NCI-H460 (cell line): ENCODE data around the gene GRXCR1. TPM values are rescaled to one million over a fixed set of nuclear protein-coding genes. Genes with fewer than 3 reads are reported as not detected.

ENCODE experiments used
- DNase-seq: peaks from one replicate; pipeline ENCODE4 v3.0.0-alpha.2; 2016; ENCODE audit warnings: low read depth; ENCODE audit errors: extremely low read depth
- polyA plus RNA-seq: library from polyadenylated mRNA; depleted of rRNA; stranded (reverse); fragments of >200 nt; gene quantifications from 2 replicates; pipeline ENCODE4 v1.2.3, GENCODE V29; 2014; cell fraction: nucleus; rRNA removed
- total RNA-seq: library from RNA; depleted of rRNA; stranded (reverse); fragments of >200 nt; shearing (Covaris generic); gene quantifications from 2 replicates; pipeline ENCODE4 v1.2.3, GENCODE V29; 2014; rRNA removed

GRXCR1 gene
- total RNA-seq, result not detected in 2 replicates
- polyA plus RNA-seq, result not detected in 2 replicates

GRCh38 chr4:42892413-42892812 is at the start of gene GRXCR1:
GRXCR1 (plus strand) TSS chr4:42892713; CDS start chr4:42893267, 554 bp downstream.
- DNase-seq, result no peak

DNA sequence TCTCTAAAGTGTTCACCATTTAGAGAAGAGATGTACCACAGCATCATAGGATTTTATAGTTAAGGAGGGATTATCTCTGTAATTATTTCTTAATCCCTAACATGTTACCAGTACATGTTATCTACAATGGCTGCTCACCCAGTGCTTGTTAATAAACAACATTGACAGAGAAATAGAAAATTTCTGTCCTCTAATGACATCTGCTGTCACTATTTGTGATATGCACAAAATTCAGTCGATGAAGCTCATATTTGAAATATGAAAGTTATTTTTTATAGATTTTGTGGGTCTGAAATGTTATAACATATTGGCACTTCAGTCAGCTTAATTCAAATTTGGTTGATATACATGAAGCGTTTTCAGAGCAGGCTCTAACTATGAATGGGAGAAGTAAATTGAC is 48.8 kb upstream of the GRXCR1 start:
- DNase-seq, result no peak

DNA sequence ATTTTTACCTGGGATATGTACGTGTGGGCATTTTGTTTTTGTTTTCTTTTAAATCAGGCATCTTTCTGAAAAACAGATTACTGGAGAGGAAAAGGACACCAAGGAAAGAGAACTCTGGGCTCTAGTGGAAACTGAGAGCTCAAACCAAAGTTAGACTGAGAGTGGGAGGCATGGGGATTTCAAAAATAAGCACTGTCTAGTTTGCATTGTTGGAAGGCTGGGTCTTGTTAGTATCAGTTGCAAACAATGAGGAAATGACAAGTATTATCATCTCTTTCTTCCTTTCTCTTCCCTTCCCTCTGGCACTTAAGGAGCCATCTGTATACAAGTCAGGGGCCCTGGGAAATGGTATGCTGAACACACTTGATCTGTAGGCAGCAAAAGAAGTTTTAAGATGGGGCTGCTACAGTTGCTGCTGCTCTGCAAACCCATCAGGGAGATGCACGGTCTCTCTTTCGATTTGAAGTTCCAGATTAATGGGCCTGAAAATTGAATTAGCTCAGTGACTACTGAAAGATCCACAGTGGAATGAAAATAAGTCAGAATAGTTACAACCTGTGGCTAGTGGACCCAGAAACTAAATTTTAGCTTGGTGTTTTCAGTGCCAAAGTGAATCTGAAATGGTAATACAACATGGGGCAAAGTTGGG is 48.0 kb upstream of the GRXCR1 start:
- no peak for DNase-seq

DNA sequence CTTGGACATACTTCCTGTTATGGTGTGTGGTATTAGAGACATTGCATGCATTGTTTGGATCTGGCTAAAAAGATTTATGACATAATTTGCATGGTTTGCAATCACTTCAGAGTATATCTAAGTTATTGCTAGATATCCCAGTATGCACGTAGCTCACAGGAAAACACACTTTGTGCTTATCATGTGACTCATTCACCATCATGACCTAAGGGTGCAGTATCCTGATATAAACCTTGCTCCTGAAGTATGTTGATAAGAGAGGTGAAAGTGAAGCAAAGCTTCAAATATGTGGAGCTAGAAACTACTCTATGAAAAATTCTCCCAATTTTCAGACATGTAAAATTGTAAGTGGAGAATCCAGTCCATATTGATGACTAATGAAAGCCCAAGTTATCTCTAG is 46.9 kb upstream of the GRXCR1 start:
- no peak for DNase-seq

DNA sequence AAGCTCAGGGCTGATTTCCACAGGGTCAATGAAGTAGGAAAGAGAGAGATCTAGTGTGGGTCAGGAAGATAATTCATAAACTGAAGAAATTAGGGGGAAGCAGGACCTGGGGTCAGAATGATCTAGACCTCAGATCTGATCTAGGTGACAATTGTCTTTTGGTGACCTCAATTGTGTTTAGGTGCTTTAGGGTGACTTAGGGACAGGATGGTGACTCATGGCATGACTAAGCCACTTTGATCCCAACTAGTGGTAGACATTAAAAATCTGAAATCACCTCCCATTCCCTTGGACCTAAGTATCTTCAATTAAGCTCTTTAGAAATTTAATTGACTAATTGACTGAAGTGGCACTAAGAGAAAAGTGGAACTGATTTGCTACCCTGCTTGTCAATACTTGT is 36.7 kb upstream of the GRXCR1 start:
- DNase-seq, result no peak

DNA sequence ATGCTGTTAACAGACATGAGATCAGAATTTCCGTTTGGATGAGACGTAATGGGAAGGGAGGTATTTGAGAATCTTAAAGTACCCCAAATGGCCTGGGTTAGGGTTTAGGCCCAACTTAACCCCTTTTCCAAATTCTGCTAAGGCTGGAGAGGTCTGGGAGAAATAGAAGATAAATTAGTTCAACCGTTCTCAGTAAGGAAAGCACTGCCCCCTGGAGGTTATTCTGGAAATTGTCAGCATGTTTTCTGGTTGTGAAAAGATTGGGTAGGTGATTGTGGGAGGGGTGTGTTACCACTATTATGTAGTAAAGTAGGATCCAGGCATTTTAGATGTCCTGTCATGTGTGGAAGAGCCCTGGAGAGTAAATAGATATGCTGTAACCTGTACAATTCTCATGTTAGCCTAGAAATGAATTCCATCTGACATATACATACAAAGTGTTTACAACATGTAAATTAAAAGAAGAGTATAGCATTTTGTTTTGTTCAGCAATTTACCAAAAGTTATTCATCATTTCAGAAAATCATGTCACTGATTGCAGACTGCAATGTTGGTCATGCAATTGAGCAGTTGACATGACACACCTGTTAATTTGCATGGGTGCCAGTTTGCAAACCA is 26.8 kb upstream of the GRXCR1 start:
- DNase-seq, result peak; percentile 50

DNA sequence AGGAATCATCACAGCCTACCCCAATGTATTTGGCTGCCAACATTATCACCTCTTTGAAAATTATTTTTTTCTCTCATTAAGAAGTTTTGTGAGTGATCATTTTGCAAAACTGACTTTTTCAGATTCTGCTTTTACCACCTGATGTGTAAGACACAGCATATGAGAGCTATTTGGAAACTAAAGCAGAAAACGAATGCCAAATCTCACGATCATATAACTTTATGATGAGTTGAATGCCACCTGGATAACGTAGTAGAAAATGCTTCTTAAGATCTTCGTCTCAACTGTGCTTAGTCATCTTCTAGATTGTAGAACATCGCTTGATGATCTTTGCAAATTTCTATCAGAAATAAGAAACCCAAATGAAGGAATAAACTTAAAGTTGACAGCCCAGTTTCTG is 21.3 kb upstream of the GRXCR1 start:
- DNase-seq, result no peak

- no peak for DNase-seq
These were observed 20.7 kb upstream of the GRXCR1 start for GRCh38 chr4:42871671-42872290.

DNA sequence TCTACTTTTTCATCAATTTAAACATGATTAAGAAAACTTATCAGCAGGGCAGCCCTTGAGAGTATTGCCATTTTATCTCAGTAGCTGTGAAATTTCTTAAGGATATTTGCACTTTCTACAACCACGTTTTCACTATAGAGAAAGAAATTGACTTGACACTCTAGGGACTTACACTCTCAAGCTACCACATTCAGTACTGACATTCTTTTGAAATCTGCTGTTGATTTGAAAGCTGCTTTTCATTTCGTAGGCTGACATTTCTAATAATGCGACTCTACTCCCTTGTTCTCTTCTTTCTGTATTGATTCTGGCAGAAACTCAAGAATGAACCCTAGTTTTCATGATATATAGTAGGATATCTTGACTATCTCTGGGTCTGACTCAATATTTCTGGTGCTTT is 13.7 kb upstream of the GRXCR1 start:
- no peak for DNase-seq

DNA sequence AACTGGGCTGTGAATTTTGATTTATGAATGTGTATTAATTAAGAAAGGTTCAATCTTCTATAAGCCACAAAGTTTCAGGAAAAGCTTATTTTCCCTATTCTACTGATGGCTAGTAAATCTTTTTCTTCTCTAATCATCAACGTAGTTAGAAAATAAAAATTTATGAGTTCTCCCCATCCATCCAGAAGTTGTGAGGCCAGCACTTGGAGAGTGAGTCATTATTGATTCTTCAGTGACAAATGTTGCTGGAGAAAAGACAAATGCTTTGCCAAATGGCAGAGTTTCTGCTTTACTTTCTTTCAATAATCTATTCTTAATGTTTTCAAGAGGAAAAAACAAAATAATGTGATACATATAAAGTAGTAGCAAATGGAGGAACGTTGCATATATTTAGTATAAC is 11.3 kb upstream of the GRXCR1 start:
- no peak for DNase-seq

DNA sequence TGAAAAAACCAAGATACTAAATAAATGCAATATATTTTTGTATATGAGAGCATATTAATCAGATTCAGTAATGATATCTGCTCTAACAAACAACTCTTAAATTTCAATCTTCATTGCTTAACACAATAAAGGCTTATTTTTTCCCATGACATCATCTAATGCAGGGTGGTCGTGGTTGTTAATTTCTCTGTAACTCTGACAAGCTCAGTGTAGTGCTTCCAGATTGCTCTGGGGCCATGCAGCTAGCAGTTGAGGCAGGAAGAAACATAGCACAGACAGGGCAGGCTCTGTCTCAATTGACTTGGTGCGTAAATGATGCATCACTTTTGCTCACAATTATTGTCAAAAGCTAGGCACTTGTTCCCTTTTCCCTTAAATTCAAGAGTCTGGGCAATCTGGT is 869 bp upstream of the GRXCR1 start:
- DNase-seq, result no peak

DNA sequence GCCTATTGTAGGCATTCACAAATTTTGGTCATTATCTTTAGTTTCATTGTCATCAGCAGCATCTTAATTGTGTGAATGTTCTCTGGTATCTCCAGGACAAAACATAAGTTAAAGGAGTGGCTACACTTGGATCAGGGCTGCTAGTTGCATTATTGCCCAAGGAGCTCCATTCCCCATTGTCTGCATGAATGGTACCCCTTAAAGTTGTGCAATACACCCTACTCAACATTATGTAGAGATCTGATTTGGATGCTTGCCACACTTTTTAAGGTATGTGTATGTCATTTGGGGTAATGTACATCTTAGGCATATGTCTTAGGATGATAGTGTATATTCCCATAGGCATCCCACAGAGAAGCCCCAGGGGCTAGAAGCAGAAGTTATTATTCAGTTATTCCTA is 2.9 kb downstream of the GRXCR1 start:
- no peak for DNase-seq

DNA sequence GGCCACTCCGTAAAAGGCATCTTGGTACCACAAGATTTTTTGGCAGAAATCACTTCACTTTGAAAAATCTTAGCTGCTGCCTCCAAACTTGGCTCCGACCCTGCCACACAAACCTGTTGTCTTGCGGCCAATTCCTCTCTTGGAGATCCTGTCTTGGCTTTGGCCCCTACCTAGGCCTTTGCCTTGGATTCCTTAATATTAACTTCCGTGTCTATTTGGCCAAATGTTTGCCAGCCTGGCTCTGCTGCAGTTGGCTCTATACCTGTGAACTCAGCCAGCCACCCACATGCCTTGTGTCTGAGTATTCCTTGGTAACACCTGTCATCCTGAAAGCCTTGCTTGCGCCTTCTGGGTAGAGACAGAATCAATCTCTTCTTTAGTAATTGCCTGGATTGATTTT is 12.5 kb downstream of the GRXCR1 start:
- DNase-seq, result no peak

- DNase-seq, result no peak
These were observed 13.1 kb downstream of the GRXCR1 start for GRCh38 chr4:42905591-42905990.

- DNase-seq, result no peak
These were observed 13.8 kb downstream of the GRXCR1 start for GRCh38 chr4:42906341-42906740.

- DNase-seq, result no peak
These were observed 14.6 kb downstream of the GRXCR1 start for GRCh38 chr4:42906891-42907759.

DNA sequence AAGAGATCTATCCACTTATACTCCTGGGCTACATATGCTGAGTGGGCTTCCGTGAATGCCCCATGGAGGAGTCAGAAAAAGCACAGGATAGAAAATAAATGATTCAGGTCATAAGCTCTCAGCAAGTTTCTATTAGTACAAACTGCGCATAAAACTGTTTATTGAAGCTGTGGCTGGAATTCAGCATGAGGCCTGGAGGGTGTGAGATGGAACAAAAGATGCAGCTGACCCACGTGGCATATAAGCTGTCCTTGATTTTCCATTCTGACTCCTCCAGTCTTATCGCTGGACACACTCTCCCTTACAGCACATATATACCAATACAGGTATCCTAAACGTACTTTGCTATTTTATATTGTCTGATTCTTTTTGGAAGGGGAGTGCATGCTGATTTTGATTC is 17.9 kb downstream of the GRXCR1 start:
- DNase-seq, result no peak

DNA sequence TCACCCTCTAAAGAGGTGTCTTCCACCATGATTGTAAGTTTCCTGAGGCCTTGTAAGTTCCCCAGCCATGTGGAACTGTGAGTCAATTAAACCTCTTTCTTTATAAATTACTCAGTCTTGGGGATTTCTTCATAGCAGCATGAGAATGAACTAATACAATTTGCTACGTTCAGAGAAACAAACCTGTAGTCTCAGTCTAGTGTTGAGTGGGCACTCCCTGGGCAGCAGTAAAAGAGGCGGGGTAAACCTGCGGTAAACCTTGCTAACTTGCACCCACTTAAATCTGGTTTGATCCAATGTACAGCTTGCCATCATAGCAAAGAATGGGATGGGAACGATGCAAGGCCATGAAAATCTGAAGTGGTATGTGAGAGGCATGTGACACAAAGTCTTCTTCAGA is 22.4 kb downstream of the GRXCR1 start:
- no peak for DNase-seq

GRCh38 chr4:42915484-42915883 is 23.0 kb downstream of the GRXCR1 start:
- DNase-seq, result no peak

GRCh38 chr4:42917296-42917695 is 24.8 kb downstream of the GRXCR1 start:
- no peak for DNase-seq

- no peak for DNase-seq
These were observed 30.9 kb downstream of the GRXCR1 start for GRCh38 chr4:42923431-42923830.
